RPMI8226 (cell line): ENCODE results near the gene CCDC171.
"Not testable (repeated sequence)": the region's sequence is repeated elsewhere in the genome, so short reads cannot be mapped to it uniquely, and the experiment has no call there.

Experiments used
- DNase-seq: peaks from one replicate; pipeline ENCODE4 v3.0.0-alpha.2; 2015

CCDC171 gene

DNA sequence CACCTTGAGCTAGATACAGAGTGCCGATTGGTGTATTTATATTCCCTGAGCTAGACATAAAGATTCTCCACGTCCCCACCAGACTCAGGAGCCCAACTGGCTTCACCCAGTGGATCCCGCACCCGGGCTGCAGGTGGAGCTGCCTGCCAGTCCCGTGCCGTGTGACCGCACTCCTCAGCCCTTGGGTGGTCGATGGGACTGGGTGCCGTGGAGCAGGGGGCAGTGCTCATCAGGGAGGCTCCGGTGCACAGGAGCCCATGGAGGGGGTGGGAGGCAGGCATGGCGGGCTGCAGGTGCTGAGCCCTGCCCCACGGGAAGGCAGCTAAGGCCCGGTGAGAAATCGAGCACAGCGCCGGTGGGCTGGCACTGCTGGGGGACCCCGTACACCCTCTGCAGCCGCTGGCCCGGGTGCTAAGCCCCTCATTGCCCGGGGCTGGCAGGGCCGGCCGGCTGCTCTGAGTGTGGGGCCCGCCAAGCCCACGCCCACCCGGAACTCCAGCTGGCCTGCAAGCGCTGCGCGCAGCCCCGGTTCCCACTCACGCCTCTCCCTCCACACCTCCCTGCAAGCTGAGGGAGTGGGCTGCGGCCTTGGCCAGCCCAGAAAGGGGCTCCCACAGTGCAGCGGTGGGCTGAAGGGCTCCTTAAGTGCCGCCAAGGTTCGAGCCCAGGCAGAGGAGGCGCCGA is 147.2 kb downstream of the CCDC171 start:
- DNase-seq: not testable (repeated sequence)

DNA sequence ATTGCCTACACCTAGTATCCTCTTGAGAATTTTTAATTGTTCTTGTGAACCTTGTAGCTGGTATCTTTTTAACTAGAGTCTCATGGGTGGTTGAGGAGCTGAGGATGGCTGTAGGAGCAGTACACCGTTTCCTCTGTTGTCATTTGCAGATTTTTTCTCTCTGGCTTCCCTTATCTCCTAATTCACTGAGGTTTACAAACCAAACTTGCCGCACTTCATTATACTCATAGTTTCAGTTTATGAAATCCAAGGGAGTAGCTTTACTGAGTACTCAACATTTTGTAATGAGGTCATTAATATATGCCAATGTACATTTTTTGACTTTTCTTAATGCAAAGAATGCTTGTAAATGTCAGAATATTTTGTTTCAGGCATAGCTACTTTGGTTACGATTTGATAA is 154.2 kb downstream of the CCDC171 start:
- no peak for DNase-seq

DNA sequence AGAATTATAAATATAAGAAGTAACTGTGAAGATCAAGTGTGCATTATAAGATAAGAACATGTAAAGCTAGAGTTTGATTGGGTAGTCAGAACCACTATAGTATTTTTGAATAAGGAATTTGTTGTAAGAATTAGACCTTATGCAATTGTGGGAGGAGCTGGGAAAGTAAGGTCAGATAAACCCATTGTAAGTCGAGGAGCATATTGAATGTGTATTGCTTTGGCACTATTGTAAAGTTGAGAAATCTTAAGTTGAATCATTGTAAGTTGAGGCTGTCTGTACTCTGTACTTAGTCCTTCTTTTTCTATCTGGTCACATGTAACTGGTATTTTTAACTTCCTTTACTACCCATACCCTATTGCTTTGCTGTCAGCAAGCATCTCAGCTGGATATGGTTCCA is 158.7 kb downstream of the CCDC171 start:
- DNase-seq: no peak

DNA sequence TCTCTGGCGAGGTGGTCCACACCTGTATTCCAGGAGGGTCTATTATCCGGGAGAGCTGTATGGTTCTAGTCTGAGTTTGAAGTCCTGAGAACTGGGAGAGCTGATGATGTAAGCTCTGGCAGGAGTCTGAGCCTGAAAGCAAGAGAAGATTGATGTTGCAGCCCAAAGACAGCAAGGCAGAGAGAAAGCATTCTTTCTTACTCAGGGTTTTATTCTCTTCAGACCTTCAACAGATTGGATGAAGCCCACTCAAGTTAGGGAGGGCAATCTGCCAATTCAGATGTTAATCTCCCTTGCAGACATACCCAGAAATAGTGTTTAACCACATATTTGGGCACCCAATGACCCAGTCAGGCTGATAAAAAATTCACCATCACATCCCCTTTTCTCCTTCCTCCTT is 159.1 kb downstream of the CCDC171 start:
- no peak for DNase-seq

DNA sequence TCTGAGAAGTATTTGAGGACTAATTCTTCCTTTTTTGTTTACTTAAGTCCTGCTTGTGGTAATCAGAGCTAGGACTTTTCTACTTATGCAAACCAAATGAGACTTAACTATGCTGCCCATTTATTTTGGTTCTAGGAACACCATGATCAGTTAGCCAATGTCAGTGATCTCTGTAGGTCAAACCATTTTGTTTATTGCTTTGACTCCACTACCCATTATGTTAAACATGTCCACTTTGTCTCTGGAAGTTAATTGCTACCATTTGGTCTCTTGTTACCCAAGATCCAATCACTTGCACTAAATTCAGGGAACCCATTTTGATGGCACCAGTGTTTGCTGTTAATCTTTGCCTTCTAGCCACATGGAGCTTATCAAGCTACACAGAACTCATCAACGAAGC is 161.9 kb downstream of the CCDC171 start:
- DNase-seq: no peak

DNA sequence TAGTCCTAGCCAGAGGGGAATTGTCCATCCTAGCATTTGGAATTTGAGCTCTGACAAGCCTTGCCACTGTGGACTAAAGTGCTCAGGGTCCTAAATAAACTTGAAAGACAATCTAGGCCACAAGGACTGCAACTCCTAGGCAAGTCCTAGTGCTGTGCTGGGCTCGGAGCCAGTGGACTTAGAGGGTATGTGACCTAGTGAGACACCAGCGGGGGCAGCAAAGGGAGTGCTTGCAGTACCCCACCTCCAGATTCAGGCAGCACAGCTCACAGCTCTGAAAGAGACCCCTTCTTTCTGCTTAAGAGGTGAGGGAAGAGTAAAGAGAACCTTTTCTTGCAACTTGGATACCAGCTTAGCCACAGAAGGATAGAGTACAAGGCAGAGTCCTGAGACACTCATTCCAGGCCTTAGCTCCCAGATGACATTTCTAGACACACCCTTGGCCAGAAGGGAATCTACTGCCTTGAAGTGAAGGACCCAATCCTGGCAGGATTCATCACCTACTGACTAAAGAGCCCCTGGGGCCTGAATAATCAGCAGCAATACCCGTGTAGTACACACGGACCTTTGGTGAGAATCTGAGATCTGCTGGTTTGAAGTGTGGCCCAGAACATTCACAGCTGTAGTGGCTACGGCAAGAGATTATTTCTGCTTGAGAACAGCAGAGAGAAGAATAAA is 164.6 kb downstream of the CCDC171 start:
- DNase-seq: no peak

DNA sequence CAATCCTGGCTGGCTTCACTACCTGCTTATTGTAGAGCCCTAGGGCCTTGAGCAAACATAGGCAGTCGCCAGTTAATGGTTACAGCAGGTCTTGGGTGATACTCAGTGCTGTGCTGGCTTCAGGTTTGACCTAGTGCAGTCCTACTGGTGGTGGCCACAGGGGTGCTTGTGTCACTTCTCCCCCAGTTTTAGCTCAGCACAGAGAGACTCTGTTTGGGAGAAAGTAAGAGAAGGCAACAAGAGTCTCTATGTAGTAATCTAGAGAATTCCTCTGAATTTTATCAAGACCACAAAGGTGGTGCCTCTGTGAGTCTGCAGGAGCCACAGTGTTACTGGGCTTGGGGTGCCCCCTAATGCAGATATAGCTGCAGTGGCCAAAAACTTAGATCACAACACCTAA is 165.6 kb downstream of the CCDC171 start:
- no peak for DNase-seq

DNA sequence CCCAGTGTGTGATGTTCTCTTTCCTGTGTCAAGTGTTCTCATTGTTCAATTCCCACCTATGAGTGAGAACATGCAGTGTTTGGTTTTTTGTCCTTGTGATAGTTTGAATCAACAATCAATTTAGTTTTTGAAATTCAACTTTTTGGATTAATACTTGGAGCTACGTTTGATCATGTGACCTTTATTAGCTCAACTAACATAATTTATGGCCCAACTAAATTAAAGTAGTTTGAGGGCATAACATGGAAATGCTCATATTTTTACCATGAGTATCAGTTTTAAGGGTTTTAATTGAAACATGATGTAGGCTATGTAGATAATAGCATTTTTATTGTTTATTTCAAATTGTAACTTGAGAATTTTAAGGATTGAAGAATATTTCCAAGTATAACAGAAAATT is 168.0 kb downstream of the CCDC171 start:
- no peak for DNase-seq

DNA sequence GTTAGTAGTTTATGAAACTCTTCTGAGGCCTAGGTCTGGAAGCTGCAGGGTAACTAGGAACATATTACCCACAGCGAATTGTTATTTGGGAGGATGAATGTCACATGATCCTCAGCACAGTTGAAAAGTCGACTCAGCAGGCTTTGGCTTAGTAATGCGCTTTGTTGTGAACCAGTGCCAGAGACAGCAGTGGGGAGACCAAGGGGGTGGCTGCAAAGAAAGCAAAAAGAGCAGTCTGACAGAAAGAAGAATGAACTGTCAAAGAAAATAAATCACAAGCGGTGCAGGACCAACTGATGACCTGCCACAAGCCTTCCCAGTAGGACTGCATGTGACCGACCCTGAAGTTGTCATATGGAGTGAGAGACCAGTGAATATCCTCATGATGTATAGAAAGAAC is 170.0 kb downstream of the CCDC171 start:
- DNase-seq: peak; percentile 52

DNA sequence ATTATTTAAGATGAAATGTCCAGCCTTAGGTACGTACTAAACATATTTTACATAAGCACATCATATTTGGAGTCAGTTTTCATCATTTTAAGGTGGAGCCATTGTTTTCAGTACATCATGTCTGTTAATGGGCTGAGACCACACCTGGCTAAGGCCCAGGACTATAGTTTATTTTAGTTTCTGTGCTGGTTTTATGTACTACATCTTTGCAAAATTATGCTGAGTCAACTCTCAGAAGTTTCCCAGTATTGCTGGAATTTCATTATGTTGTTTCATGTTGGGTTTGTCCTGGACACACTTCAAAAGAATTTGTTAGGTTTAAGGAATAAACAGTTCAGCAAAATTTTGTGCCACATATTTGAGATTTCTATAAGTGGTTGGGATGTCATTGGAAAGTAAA is 171.2 kb downstream of the CCDC171 start:
- peak; percentile 36 for DNase-seq

DNA sequence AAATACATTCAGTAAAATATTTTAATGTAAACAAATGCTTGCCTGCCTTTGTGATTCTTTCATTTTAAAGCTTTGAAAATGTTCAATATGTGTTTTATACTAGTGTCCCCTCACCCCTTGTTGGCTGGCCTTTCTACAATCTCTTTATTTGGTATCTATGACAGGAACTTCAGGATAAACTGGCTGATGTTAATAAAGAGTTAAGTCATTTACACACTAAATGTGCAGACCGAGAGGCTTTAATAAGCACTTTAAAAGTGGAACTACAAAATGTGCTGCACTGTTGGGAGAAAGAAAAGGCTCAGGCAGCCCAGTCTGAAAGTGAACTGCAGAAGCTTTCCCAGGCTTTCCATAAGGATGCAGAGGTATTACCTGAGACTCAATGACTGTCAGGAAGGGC is 171.8 kb downstream of the CCDC171 start:
- no peak for DNase-seq

DNA sequence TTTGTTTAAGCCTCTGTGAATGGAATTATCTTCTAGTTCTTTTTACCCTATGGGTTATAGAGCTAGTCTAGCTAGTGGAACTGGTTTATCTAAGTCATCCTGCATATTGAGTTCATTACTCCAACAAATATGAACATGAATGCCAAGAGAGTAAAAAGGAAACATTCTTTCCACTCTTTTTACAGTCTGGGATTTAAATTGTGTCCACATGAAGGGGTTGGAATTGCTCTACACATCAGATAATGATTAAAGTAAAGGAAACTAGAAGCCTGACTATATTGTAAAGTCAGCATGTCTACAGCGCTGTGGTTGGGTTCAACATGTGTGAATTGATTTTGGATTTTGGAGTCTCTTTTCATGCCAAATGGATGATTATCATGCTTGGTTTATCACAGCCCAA is 173.1 kb downstream of the CCDC171 start:
- no peak for DNase-seq

DNA sequence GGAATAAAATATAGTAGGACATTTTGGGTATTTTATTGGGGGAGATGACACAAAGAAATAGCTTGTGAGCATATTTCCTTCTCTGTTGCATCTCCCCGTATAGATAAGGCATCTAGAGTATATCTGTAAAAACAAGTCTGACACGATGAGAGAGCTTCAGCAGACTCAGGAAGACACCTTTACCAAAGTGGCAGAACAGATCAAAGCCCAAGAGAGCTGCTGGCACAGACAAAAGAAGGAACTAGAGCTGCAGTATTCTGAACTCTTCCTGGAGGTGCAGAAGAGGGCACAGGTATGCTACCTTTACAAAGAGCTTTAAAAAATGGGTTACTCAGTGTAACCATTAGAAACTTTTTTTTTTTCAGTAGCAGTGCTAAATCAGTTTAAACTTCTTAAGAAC is 176.7 kb downstream of the CCDC171 start:
- no peak for DNase-seq

DNA sequence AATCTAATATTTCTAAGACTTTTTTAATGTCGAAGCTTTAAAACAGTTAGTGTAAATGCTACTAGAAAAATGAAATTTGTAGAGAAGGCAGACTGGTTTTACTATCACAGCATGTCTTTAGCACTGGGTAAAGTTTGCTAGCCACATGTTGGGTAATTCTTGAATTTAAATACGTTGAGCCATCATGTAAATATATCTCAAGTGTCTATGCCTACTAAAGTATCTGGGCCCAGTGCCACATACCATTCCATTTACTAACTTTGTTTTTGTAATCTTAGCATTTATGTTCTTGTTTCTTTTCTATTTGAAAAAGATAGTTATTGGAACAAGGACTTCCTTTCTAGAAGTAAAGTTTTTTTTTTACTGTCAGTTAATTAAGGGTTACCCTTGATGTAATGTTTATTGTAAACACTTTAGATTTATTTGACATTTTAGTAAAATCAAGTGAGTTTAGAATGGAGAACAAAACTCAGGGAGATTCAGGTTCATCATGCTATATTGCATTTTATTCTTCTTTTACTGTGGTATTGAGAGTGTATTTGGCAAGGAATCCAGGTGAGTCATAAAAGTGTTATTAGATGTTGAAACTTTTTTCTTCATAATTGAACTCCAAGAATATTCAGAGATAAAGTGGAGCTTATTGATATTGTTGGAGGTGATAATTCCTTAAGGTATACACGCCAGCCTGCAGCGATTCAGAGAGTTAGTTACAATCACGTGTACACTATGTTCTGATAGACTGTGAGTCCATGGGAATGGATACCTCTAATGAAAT is 182.4 kb downstream of the CCDC171 start:
- no peak for DNase-seq

DNA sequence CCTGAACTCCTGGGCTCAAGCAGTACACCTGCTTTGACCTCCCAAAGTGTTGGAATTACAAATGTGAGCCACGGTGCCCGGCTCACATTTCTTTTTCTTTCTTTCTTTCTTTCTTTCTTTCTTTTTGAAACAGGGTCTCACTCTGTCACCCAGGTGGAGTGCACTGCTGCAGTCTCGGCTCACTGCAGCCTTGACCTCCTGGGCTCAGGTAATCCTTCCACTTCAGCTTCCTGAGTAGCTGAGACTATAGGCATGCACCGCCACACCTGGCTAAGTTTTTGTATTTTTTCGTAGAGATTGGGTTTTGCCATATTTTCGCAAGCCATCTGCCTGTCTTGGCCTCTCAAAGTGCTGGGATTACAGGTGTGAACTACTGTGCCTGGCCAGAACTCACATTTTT is 183.7 kb downstream of the CCDC171 start:
- DNase-seq: no peak

DNA sequence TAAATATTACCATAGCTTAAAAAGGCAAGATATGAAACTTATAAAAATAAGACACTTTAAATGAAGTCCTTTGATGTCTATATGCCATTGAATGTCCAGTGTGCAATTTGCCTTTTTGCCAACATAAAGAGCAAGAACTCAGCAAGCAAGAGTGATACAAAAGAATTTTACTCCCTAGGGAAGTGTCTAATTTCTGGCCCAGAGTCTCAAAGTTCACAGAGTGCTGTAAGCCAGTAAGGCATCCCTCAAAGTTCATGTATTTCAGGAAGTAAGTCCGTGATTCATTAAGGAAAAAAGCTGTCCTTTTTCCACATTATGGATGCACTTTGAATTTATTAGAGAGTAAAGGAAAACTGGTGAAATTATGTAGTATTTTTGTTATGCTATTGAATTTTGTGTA is 185.2 kb downstream of the CCDC171 start:
- DNase-seq: no peak

DNA sequence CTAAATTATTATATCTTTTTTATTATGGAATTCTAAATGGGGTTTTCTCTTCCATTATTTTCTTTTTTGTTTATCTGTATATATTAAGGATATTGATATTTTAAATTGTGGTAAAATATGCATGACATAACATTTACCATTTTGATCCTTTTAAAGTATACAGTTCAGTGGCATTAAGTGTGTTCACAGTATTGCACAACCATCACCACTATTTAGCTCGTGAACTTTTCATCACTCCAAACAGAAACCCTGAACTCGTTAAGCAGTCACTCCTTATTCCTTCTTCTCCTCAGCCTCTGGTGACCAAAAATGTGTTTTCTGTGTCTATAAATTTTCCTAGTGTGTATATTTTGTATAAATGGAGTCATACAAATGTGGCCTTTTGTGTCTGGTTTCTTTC is 188.2 kb downstream of the CCDC171 start:
- DNase-seq: no peak

DNA sequence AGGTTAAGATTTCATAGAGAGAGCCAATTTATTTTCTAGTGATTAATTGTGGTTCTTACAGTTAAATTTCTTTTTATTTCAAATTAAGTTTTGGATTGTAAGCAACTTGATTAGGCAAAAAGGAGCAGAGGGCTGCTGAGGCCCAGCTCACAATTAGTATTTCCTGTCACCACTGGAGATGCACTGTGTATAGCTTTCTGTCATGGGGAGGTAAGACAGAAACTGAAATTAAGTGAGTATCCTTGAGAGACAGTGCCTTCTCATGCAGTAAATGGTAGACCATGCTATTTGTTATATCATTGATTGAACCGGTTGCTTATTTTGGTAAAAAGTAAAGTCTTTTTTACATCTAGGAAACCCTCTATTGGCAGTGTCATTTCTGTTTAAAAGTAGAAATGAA is 190.7 kb downstream of the CCDC171 start:
- DNase-seq: no peak

DNA sequence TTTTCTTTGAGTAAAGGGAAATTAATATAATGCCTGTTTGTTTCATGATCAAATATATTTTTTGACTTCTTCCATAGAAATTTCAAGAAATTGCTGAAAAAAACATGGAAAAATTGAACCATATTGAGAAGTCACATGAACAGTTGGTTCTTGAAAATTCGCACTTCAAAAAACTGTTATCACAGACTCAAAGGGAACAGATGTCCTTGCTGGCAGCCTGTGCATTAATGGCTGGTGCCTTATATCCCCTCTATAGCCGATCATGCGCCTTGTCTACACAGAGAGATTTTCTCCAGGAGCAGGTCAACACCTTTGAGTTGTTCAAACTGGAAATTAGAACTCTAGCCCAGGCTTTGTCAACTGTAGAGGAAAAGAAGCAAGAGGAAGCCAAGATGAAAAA is 191.4 kb downstream of the CCDC171 start:
- DNase-seq: no peak

DNA sequence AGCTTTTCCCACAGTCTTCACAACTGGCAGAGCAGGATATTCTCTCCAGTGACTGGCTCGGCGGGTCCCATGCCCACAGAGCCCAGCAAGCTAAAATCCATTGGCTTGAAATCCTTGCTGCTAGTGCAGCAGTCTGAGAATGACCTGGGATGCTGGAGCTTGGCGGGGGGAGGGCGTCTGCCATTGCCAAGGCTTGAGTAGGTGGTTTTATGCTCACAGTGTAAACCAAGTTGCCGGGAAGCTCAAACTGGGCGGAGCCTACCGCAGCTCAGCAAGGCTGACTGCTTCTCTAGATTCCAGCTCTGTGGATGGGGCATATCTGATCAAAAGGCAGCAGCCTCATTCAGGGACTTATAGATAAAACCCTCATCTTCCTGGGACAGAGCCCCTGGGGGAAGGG is 194.1 kb downstream of the CCDC171 start:
- no peak for DNase-seq

DNA sequence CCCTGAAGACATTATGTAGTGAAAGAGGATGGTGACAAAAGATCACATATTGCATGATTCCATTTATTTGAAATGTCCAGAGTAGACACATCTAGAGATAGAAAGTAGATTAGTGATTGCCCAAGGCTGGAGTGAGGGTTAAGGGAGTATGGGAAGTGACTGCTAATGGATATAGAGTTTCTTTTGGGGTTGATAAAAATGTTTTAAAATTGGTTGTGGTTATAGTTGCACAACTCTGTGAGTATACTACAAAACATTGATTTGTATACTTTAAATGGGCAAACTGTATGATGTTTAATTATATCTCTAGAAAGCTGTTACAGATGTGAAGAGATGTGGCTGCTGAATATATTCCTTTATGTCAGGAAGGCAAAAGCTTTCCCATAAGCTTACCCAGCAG is 202.8 kb downstream of the CCDC171 start:
- DNase-seq: no peak

DNA sequence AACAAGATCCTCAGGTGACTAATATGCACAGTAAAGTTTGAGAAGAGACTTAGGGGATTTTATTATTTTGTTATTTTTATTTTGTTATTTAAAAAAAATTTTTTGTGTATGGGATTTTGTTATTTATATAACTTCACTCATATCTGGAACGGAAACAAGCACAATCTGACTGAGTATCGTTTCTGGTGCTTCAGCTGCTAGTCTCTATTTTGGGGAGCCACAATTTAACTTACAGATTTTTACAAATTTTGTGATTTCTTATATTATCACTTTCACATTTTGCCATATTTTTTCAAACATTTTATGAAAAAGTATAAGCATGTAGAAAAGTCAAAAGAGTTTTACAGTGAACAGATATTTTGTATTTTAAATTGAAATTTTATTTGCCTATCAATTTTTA is 208.7 kb downstream of the CCDC171 start:
- DNase-seq: no peak

DNA sequence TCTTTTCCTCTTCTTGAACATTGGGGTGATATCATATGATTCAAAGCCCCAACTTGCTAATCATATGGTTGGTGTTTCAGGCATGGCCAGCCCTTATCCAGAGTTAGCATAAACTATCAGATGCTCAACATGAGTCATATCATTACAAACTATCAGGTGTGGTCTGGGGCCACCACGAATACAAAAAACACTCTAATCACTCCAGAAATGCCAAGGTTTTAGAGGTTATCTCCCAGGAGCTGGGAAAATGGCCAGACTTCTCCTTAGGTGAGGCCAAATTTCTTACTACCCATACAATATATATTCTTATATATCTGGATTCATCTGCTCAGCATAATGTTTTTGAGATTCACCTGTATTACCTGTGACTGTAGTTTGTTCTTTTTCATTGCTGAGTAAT is 210.5 kb downstream of the CCDC171 start:
- DNase-seq: no peak

DNA sequence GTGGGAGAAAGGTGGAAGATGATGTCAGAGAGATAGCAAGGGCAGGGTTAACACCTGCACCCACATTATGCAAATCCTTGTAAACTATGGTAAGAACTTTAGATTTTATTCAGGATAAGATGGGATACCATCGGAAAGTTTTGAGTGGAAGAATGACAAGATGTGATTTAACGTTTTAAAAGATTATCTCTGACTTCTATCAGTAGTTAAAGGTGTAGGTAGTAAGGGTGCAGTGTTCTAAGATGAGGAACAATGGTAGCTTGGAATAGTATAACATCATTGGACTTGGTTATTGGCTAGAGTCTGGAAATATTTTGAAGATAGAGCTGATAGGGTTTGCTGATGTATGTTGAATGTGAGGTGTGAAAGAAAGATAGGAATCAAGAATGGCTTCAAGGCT is 211.3 kb downstream of the CCDC171 start:
- DNase-seq: no peak
